GM12878 (cell line): ENCODE data around the gene SMIM38. TPM values are rescaled to one million over a fixed set of nuclear protein-coding genes. Genes with fewer than 3 reads are reported as not detected.

Experiments
- ASH2L ChIP-seq: fragments of 300-600, 200-600 bp; sonication (generic); IDR thresholded peaks from 2 replicates; pipeline ENCODE4 v1.6.1; 2017; ENCODE audit warnings: low read depth, mild to moderate bottlenecking, borderline replicate concordance
- BHLHE40 ChIP-seq, 2 experiments: fragments of 450-650 bp in 1 of 2; IDR thresholded peaks; 2 replicates each; pipeline ENCODE4 v1.6.1; 2011 to 2017; ENCODE audit warnings: low read depth in 2 of 2, borderline replicate concordance in 1 of 2, improper control_type of control experiment in 1 of 2, low read length in 1 of 2, mild to moderate bottlenecking in 1 of 2
- EZH2 ChIP-seq: IDR thresholded peaks from 2 replicates; pipeline ENCODE4 v1.6.1; 2012; ENCODE audit warnings: low read depth, mild to moderate bottlenecking, control low read depth, inconsistent platforms, low read length, borderline replicate concordance; ENCODE audit not compliant: control insufficient read depth
- HDGF ChIP-seq: fragments of 450-650 bp; IDR thresholded peaks from 2 replicates; pipeline ENCODE4 v1.6.1; 2016; ENCODE audit warnings: antibody characterized with exemption
- NKRF ChIP-seq: fragments of 450-650 bp; conservative IDR thresholded peaks from 2 replicates; pipeline ENCODE4 v1.6.1; 2017; ENCODE audit warnings: mild to moderate bottlenecking, moderate library complexity
- POLR2A ChIP-seq: IDR thresholded peaks from 2 replicates; pipeline ENCODE4 v1.6.1; 2011; ENCODE audit warnings: low read depth, mild to moderate bottlenecking, low read length
- POLR2AphosphoS5 ChIP-seq: IDR thresholded peaks from 2 replicates; pipeline ENCODE4 v1.6.1; 2011; ENCODE audit warnings: mild to moderate bottlenecking, low read length, inconsistent platforms
- SP1 ChIP-seq: IDR thresholded peaks from one replicate; pipeline ENCODE4 v1.6.1; 2011; ENCODE audit warnings: low read depth, low read length
- YBX1 ChIP-seq: fragments of 450-650 bp; IDR thresholded peaks from 2 replicates; pipeline ENCODE4 v1.6.1; 2016; ENCODE audit warnings: antibody characterized with exemption
- polyA plus RNA-seq, 11 experiments: library from polyadenylated mRNA; depleted of rRNA in 4 of 11; unstranded in 6 of 11; stranded (reverse) in 5 of 11; fragments of >200 nt; fragmentation: Nextera tagmentation in 4 of 11; fragmentation: Illumina TruSeq in 1 of 11; extraction: Ambion mirVana in 4 of 11; extraction: Trizol in 1 of 11; gene quantifications; 1 replicate in 1 of 11; 2 replicates in 10 of 11; pipeline versions ENCODE4 v1.2.1 to v1.2.3, GENCODE V29; 2011 to 2016; ENCODE audit warnings: inconsistent platforms in 2 of 11, missing spikeins in 2 of 11, low read depth in 1 of 11
- total RNA-seq, 4 experiments: library from RNA; depleted of rRNA in 3 of 4; stranded (reverse); fragments of >200 nt in 3 of 4; fragmentation: Illumina TruSeq in 1 of 4; extraction: Trizol in 1 of 4; gene quantifications; 2 replicates each; pipeline versions ENCODE4 v1.2.1 to v1.2.3, GENCODE V29; 2013 to 2021
- TF ChIP-seq, protein P1 (sequence below): fragments of 450-650 bp; IDR thresholded peaks from 2 replicates; pipeline ENCODE4 v1.6.1; 2017; ENCODE audit warnings: antibody characterized with exemption, mild to moderate bottlenecking, moderate library complexity
- TF ChIP-seq, protein P2 (sequence below): fragments of 450-650 bp; IDR thresholded peaks from 2 replicates; pipeline ENCODE4 v1.6.1; 2017; ENCODE audit warnings: mild to moderate bottlenecking, low read depth, inconsistent platforms; ENCODE audit not compliant: poor library complexity, severe bottlenecking
- TF ChIP-seq, protein P3 (sequence below): fragments of 450-650 bp; IDR thresholded peaks from 2 replicates; pipeline ENCODE4 v1.6.1; 2017; ENCODE audit warnings: borderline replicate concordance
- TF ChIP-seq, protein P4 (sequence below): IDR thresholded peaks from 2 replicates; pipeline ENCODE4 v1.6.1; 2012; ENCODE audit warnings: low read depth, low read length, improper control_type of control experiment

The SMIM38 gene
- total and polyA plus RNA-seq, 10 of the 15 experiments (the other 5 are each of a cell fraction or from before 2014, with no cell fraction given): 0.15 to 5.0 (median 2.1) TPM; not detected in 1

DNA sequence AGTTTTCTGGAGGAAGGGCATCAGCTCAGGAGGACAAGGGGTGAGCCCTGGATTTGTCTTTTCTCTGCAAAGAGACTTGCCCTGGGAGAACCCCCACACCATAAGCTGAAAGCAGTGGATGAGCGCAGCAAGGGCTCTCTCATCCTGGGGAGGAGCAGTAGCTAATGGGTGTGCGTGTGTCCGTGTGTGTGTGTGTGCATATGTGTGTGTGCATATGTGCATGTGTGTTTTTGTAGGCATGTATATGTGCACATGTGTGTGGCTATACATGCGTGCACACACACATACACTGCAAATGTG lies 45.3 kb downstream of the SMIM38 start (continued):
- TF ChIP-seq, protein P1, sequence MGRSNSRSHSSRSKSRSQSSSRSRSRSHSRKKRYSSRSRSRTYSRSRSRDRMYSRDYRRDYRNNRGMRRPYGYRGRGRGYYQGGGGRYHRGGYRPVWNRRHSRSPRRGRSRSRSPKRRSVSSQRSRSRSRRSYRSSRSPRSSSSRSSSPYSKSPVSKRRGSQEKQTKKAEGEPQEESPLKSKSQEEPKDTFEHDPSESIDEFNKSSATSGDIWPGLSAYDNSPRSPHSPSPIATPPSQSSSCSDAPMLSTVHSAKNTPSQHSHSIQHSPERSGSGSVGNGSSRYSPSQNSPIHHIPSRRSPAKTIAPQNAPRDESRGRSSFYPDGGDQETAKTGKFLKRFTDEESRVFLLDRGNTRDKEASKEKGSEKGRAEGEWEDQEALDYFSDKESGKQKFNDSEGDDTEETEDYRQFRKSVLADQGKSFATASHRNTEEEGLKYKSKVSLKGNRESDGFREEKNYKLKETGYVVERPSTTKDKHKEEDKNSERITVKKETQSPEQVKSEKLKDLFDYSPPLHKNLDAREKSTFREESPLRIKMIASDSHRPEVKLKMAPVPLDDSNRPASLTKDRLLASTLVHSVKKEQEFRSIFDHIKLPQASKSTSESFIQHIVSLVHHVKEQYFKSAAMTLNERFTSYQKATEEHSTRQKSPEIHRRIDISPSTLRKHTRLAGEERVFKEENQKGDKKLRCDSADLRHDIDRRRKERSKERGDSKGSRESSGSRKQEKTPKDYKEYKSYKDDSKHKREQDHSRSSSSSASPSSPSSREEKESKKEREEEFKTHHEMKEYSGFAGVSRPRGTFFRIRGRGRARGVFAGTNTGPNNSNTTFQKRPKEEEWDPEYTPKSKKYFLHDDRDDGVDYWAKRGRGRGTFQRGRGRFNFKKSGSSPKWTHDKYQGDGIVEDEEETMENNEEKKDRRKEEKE: no peak
- TF ChIP-seq, protein P2, sequence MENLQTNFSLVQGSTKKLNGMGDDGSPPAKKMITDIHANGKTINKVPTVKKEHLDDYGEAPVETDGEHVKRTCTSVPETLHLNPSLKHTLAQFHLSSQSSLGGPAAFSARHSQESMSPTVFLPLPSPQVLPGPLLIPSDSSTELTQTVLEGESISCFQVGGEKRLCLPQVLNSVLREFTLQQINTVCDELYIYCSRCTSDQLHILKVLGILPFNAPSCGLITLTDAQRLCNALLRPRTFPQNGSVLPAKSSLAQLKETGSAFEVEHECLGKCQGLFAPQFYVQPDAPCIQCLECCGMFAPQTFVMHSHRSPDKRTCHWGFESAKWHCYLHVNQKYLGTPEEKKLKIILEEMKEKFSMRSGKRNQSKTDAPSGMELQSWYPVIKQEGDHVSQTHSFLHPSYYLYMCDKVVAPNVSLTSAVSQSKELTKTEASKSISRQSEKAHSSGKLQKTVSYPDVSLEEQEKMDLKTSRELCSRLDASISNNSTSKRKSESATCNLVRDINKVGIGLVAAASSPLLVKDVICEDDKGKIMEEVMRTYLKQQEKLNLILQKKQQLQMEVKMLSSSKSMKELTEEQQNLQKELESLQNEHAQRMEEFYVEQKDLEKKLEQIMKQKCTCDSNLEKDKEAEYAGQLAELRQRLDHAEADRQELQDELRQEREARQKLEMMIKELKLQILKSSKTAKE: no peak
- TF ChIP-seq HDGF: no peak
- TF ChIP-seq, protein P3, sequence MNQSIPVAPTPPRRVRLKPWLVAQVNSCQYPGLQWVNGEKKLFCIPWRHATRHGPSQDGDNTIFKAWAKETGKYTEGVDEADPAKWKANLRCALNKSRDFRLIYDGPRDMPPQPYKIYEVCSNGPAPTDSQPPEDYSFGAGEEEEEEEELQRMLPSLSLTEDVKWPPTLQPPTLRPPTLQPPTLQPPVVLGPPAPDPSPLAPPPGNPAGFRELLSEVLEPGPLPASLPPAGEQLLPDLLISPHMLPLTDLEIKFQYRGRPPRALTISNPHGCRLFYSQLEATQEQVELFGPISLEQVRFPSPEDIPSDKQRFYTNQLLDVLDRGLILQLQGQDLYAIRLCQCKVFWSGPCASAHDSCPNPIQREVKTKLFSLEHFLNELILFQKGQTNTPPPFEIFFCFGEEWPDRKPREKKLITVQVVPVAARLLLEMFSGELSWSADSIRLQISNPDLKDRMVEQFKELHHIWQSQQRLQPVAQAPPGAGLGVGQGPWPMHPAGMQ: no peak
- TF ChIP-seq EZH2: no peak
- TF ChIP-seq SP1: no peak
- no peak for TF ChIP-seq YBX1
- TF ChIP-seq NKRF: no peak
- TF ChIP-seq BHLHE40 (IDR thresholded peaks at IDR 0.05; ENCODE audit: borderline replicate concordance in 1 of 2, low read depth in 2 of 2, low read length in 1 of 2): no peak
- no peak for TF ChIP-seq ASH2L
- no peak for TF ChIP-seq POLR2A
- TF ChIP-seq, protein P4, sequence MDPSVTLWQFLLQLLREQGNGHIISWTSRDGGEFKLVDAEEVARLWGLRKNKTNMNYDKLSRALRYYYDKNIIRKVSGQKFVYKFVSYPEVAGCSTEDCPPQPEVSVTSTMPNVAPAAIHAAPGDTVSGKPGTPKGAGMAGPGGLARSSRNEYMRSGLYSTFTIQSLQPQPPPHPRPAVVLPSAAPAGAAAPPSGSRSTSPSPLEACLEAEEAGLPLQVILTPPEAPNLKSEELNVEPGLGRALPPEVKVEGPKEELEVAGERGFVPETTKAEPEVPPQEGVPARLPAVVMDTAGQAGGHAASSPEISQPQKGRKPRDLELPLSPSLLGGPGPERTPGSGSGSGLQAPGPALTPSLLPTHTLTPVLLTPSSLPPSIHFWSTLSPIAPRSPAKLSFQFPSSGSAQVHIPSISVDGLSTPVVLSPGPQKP: no peak
- TF ChIP-seq POLR2AphosphoS5: no peak
